GM21528 (cell line): Measurements from ENCODE around the gene MZF1.

Source experiments
- ATAC-seq: cut with Tn5 transposase; IDR thresholded peaks from one replicate; pipeline ENCODE4 v1.9.1; 2021; ENCODE audit warnings: mild to moderate bottlenecking, moderate library complexity; ENCODE audit not compliant: unreplicated experiment, low FRiP score

The MZF1 gene

DNA sequence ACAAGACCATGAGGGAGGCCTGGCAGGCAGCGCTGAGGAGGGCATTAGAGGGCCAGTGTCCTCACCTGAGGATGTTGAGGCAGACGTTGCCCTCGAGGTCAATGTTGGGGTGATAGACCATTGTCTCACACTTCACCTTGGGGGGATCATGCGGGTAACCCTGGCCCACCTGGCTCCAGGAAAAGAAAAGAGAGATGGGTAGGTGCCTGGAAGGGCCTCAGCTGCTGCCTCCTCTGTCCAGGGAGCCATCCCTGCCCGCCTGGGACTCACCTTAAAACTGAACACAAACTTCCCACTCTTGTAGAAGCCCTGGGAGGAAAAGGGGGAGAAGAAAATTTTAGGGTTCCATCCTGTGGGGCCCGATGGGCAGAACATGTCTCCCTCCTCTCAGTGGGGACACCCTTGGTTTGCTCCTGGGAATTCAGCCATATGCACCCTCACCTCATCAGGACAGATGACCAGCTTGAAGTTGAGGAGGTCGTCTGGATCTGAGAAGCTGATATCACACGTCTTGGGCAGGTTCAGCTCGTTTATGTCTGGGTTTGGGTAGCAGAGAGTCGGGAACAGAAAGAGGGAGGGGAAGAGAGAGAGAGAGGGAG lies 16.4 kb downstream of the MZF1 start:
- ATAC-seq = no peak

DNA sequence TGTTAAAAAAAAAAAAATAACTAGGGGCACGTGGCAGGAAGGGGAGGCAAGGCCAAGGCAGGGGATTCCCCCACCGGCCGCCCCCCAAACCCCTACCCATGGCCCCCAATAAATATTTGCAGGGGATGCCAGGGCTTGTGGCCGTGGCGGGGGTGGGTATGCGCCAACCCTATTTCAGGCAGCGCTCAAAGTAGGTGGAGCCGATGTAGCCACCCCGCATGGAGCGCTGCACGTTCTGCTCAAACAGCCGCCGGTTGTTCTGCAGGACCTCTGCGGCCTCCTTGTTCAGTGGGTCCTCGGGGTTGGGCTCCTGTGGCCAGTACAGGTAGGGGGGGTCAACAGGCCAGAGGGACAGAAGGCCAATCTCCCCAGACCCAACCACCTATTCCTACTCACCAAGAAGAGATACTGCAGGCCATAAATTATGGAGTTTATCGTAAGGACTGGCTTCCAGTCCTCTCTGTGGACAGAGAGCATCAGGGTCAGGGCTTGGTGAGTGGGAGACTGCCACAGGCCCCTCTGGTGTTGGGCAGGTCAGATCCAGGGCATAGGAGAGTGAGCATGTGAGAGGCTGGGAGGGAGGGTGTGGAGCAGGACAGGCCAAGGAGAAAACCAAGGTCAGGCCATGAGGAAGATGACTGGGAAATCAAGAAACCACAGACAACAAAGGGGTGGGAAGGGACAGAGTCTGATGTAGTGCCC lies 17.1 kb downstream of the MZF1 start:
- no peak for ATAC-seq

DNA sequence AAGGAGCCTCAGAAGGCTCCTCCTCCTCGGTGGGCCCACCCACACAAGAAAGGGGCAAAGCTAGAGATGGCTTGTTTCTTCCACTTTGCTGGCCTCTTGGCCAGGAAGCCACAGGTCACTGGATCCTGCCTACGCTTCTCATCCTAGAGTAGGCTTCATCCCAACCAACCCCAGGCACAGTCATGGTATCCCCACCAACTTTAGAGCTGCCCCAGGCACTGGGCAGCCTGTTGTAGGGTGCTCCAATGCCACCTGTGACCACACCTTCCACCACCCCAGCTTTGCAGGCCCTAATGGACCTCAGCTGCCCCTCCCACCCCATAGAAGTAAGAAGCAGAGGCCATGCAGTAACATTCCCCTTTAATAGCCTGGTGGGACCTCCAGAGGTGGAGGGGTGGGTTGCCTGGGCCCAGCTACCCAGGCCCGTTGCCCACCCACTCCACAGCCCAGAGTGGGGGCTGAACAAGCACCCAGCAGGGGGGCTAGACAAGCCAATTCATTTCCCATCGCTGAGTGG lies 17.7 kb downstream of the MZF1 start:
- no peak for ATAC-seq

DNA sequence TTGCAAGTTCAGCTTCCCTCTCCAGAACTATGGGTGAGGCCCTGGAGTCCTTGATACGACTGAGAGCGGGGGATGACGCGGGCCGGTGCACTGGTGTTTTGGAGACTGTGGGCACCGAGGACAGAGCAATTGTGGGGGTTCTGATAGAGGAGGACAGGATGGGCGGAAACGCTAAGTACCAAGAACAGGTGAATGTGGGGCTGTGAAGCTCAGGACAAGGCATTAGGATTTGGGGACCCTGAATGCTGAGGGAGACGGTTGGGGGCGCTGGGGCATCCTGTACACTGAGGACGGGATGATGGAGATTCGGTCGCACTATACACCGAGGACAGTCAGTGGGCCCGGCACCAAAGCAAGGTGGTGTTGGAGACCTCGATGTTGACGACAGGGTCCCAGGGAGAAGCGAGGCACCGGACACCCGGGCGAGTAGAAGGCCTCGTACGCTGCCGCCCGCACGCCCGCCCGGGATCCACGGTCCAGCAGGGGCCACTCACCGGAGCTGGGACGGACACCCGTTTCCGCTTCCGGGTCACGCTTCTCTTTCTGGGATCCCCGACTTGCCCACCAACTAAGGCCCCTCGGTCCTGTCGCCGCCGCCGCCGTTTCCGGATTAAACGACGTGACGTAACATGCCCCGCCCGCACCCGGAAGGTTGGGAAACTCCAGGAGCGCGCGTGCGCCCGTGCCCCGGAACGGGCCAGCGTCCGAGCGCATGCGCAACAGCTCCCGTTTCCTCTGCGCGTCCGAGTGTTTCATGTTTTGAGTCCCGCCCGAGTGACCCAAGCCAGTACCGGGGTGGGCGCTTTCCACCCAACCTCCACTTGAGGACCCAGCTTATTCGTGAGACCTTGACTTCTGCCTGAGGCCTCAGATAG lies 18.4 kb downstream of the MZF1 start, which contains the start of gene CHMP2A:
Gene CHMP2A (minus strand): TSS at position 612 of the 875 bp plus-strand sequence. CDS start 893 bp downstream, outside the sequence.
- no peak for ATAC-seq

DNA sequence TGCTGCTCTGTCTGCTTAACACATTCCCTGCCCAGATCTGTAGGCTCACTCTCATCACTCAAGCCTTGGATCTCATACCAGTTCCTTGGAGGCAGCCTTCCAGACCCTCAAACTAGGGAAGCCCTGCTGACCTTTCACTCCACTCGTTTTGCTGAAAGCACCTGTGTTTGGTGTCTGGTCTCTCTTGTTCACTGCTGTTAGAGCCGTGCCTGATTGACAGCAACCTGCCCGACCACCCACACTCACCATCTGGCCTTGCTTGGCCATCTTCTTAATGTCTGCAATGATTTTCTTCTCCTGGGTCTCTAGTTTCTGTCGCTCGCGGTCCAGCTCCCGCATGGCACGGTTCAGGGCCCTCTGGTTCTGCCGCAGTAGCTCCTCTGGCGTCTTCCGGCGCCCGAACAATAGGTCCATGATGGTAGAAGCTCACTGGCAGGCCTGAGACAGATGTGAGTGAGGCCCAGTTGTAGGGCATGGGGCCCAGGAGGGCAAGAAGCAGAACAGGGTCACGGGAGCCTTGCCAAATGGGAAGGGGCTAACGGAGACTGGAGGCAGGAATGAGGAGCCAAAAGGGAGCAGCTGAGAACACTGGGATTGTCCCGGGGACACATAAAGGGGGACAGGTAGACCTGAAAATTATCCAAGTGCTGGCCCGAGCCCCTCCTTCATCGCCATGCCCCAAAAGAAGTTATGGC lies 19.2 kb downstream of the MZF1 start:
- ATAC-seq = no peak

DNA sequence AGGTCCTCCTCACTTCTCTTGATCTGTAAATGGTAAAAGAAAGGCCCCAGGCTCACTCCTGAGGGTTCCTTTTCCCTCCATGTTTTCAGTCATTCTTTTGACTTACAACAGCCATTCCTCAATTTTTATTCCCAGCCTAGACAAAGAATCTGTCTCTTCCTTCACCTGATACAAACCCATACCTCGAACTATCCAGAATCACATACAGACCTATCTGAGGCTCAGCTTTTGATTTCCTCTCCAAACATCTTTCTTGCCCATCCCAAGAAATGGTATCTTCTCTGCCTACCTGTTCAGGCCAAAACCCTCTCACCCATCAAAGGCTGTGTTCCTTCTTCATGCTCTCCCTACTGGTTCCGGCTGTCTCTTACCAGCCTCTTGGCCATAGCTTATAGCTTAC lies 20.5 kb downstream of the MZF1 start:
- ATAC-seq = no peak

DNA sequence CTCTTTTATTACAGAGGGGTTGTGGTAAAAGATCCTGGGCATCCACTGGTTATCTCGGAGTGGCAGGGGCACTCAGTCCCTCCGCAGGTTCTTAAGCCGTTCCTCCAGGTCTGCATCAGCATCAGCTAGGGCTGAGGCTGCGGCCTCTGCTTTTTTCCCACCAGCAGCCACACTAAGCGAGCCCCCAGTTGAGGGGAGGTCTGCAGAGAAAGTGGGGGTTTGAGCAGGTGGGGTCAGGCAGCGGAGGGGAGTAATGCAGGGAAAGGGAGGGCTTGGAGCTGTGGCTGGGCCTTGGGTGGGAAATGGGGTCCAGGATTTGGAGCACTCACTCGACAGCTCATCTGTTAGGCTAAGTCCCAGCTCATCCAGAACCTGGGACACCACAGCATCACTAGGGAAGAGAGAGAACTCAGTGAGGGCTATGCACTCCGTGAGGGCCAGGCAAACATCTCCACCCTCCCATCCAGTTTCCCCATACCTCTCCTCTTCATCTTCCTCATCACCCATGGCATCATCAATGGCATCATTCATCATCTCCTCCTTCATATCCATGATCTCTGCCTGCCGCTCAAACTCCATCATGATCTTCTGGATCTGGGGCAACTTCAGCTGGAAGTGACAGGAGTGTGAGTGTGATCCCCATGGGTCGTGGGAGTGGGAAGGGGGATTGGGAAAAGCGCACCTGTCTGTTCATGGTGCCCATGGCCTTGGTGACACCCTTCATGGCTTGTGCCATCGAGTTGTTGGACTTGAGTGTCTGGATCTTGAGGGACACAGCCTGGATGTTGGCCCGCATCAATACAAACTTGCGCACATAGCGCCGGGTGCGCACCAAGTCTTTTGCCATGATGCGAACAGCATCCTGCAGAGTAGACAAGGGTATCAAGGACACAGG lies 21.3 kb downstream of the MZF1 start:
- no peak for ATAC-seq

GRCh38 chr19:58551123-58551497 lies 22.0 kb downstream of the MZF1 start:
- no peak for ATAC-seq

- ATAC-seq = no peak
Measured at GRCh38 chr19:58550362-58551122, 22.6 kb downstream of the MZF1 start.

- ATAC-seq = no peak
Measured at GRCh38 chr19:58549664-58550361, 23.3 kb downstream of the MZF1 start.

- ATAC-seq = no peak
Measured at GRCh38 chr19:58548859-58549663, 24.1 kb downstream of the MZF1 start.

- no peak for ATAC-seq
Measured at GRCh38 chr19:58547323-58548312, 25.5 kb downstream of the MZF1 start.

- ATAC-seq = no peak
Measured at GRCh38 chr19:58546019-58546530, 27.1 kb downstream of the MZF1 start.

DNA sequence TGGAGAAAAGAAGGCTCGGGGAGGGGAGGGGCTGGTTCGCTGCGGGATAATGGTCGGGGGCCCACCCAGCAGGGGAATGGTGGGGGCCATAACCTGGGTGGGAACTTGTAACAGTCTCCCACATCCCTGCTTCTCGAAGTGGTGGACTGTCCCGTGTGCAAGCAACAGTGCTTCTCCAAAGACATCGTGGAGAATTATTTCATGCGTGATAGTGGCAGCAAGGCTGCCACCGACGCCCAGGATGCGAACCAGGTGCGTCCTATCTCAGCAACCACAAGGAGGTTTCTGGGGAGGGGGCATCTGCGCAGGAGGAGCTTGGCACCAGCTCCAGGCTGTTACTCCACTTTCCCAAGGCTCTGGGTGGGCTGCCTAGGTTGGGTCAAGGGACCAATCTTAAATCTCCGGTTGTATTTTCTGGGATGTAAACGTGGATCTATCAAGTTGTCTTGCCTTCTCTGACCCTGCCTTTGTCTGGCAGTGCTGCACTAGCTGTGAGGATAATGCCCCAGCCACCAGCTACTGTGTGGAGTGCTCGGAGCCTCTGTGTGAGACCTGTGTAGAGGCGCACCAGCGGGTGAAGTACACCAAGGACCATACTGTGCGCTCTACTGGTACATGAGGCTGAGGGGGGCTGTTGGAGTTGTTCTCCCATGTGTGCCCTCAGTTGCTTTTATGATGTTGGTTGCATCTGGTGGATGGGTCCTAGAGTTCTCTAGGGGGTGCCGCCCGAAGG lies 27.7 kb downstream of the MZF1 start:
- ATAC-seq = no peak

DNA sequence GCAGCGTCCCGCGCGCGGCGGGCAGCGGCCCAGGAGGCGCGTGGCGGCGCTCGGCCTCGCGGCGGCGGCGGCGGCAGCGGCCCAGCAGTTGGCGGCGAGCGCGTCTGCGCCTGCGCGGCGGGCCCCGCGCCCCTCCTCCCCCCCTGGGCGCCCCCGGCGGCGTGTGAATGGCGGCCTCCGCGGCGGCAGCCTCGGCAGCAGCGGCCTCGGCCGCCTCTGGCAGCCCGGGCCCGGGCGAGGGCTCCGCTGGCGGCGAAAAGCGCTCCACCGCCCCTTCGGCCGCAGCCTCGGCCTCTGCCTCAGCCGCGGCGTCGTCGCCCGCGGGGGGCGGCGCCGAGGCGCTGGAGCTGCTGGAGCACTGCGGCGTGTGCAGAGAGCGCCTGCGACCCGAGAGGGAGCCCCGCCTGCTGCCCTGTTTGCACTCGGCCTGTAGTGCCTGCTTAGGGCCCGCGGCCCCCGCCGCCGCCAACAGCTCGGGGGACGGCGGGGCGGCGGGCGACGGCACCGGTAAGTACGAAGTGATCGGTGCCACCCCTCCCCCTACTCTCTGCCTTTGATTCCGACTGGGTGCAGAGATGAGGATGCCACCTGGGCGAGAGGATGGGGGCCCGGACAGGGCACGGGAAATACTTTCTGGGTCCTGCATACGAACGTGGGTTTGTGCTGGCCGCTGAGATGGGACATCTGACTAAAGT lies 28.4 kb downstream of the MZF1 start:
- ATAC-seq = peak; percentile 53
